GM12878 (cell line): ENCODE results near the gene NFE2L2. TPM values are rescaled to one million over a fixed set of nuclear protein-coding genes. Genes with fewer than 3 reads are reported as not detected.

Experiments used
- ATAC-seq: fragments of 200-7000 bp; cut with Tn5 transposase; 3 replicates; pipeline ENCODE4 v1.9.1; 2020; ENCODE audit warnings: mild to moderate bottlenecking, moderate library complexity
- BruUV-seq: library from RNA; stranded (reverse); fragments of 400-500 nt; replicated peaks from 2 replicates; lab custom pipeline; 2021; lab: Mats Ljungman, UMichigan
- CTCF ChIA-PET: fragments of 300-600 bp; sonication (Branson Sonifier 250); formaldehyde crosslinking; extraction: SDS; loops from one replicate; lab custom pipeline; 2021; ENCODE audit warnings: inconsistent platforms; lab: Yijun Ruan, JAX
- POLR2A ChIA-PET: fragments of 350-600 bp; formaldehyde crosslinking; extraction: SDS; loops from one replicate; lab custom pipeline; 2021; ENCODE audit warnings: inconsistent platforms; lab: Charles Lee
- RAD21 ChIA-PET: fragments of 300-600 bp; sonication (Branson Sonifier 250); formaldehyde crosslinking; loops from one replicate; lab custom pipeline; 2023; ENCODE audit warnings: antibody characterized with exemption; ENCODE audit not compliant: unreplicated experiment; lab: Charles Lee
- SMC1A ChIA-PET: fragments of 300-600 bp; sonication (Branson Sonifier 250); formaldehyde crosslinking; loops from one replicate; lab custom pipeline; 2023; ENCODE audit not compliant: unreplicated experiment, uncharacterized antibody; lab: Charles Lee
- DNase-seq: peaks from one replicate; pipeline ENCODE4 v3.0.0-alpha.2; 2011; ENCODE audit warnings: low read depth, low spot score
- FAIRE-seq: peaks from 3 replicates; lab custom pipeline; 2011; peaks lifted over from hg19 to GRCh38; lab: Jason Lieb, UNC
- H2AFZ ChIP-seq: 2 replicates; pipeline ENCODE4 v1.6.0; 2011; ENCODE audit warnings: low read depth, low read length, control low read depth; ENCODE audit not compliant: control insufficient read depth
- H3K27ac ChIP-seq: 2 replicates; pipeline ENCODE4 v1.5.1; 2011; ENCODE audit warnings: control low read depth; ENCODE audit not compliant: control insufficient read depth, insufficient read depth
- H3K27me3 ChIP-seq, 2 experiments: replicated peaks in 1 of 2; 2 replicates each; pipeline versions ENCODE4 v1.6.0 to v1.6.1; 2011; ENCODE audit warnings: low read length in 1 of 2; ENCODE audit not compliant: control insufficient read depth in 2 of 2, insufficient read depth in 2 of 2
- H3K36me3 ChIP-seq, 2 experiments: 2 replicates each; pipeline ENCODE4 v1.5.1; 2011; ENCODE audit warnings: low read length in 1 of 2; ENCODE audit not compliant: control insufficient read depth in 2 of 2, insufficient read depth in 2 of 2
- H3K4me1 ChIP-seq: 2 replicates; pipeline ENCODE4 v1.6.1; 2011; ENCODE audit warnings: mild to moderate bottlenecking, low read length, moderate library complexity, mixed read lengths; ENCODE audit not compliant: control insufficient read depth, insufficient read depth
- H3K4me2 ChIP-seq: 2 replicates; pipeline ENCODE4 v1.6.0; 2011; ENCODE audit warnings: control low read depth; ENCODE audit not compliant: control insufficient read depth, insufficient read depth
- H3K4me3 ChIP-seq: fragments of 200-600 bp; sonication (generic); 2 replicates; pipeline ENCODE4 v1.5.1; 2016
- H3K79me2 ChIP-seq: 2 replicates; pipeline ENCODE4 v1.6.0; 2011; ENCODE audit warnings: low read length; ENCODE audit not compliant: control insufficient read depth, insufficient read depth
- H3K9ac ChIP-seq: 2 replicates; pipeline ENCODE4 v1.8.0; 2011; ENCODE audit warnings: low read length, control low read depth, mixed read lengths; ENCODE audit not compliant: control insufficient read depth, insufficient read depth
- H3K9me3 ChIP-seq: replicated peaks from 3 replicates; pipeline ENCODE4 v1.5.1; 2011; ENCODE audit warnings: mild to moderate bottlenecking, low read length; ENCODE audit not compliant: control insufficient read depth, insufficient read depth
- H4K20me1 ChIP-seq: 2 replicates; pipeline ENCODE4 v1.6.0; 2011; ENCODE audit not compliant: control insufficient read depth, insufficient read depth
- ATF2 ChIP-seq: IDR thresholded peaks from 2 replicates; pipeline ENCODE4 v1.6.1; 2012; ENCODE audit warnings: low read length, inconsistent platforms
- ATF7 ChIP-seq: fragments of 450-650 bp; IDR thresholded peaks from 2 replicates; pipeline ENCODE4 v1.6.1; 2016; ENCODE audit warnings: low read depth, mild to moderate bottlenecking
- BMI1 ChIP-seq: fragments of 450-650 bp; IDR thresholded peaks from 2 replicates; pipeline ENCODE4 v1.6.1; 2016; ENCODE audit warnings: mild to moderate bottlenecking, moderate library complexity, borderline replicate concordance
- BRCA1 ChIP-seq: IDR thresholded peaks from 2 replicates; pipeline ENCODE4 v1.6.1; 2011; ENCODE audit warnings: low read depth, low read length, improper control_type of control experiment
- CBX5 ChIP-seq: sonication (generic); IDR thresholded peaks from 2 replicates; pipeline ENCODE4 v1.6.1; 2016; ENCODE audit warnings: low read depth, moderate library complexity, mild to moderate bottlenecking, inconsistent platforms
- HSF1 ChIP-seq: fragments of 150-350 bp; IDR thresholded peaks from 2 replicates; pipeline ENCODE4 v1.6.1; 2014; ENCODE audit warnings: mild to moderate bottlenecking, low read depth, low read length
- MYB ChIP-seq: fragments of 150-350 bp; IDR thresholded peaks from 2 replicates; pipeline ENCODE4 v1.6.1; 2014; ENCODE audit warnings: mild to moderate bottlenecking, low read depth, low read length, borderline replicate concordance
- NFXL1 ChIP-seq: fragments of 450-650 bp; IDR thresholded peaks from 2 replicates; pipeline ENCODE4 v1.6.1; 2017; ENCODE audit warnings: antibody characterized with exemption, mild to moderate bottlenecking, borderline replicate concordance
- NR2C1 ChIP-seq: fragments of 450-650 bp; IDR thresholded peaks from 2 replicates; pipeline ENCODE4 v1.6.1; 2017; ENCODE audit warnings: antibody characterized with exemption, mild to moderate bottlenecking, moderate library complexity
- NR2F1 ChIP-seq: fragments of 450-650 bp; conservative IDR thresholded peaks from 2 replicates; pipeline ENCODE4 v1.6.1; 2017; ENCODE audit warnings: mild to moderate bottlenecking
- NRF1 ChIP-seq: conservative IDR thresholded peaks from 2 replicates; pipeline ENCODE4 v1.6.1; 2011; ENCODE audit warnings: mild to moderate bottlenecking, low read depth, low read length, improper control_type of control experiment
- POU2F2 ChIP-seq: IDR thresholded peaks from 3 replicates; pipeline ENCODE4 v1.6.1; 2011; ENCODE audit warnings: low read depth, mild to moderate bottlenecking, low read length, borderline replicate concordance
- RCOR1 ChIP-seq: conservative IDR thresholded peaks from 2 replicates; pipeline ENCODE4 v1.6.1; 2012; ENCODE audit warnings: low read depth, low read length, improper control_type of control experiment
- SRF ChIP-seq, 2 experiments: IDR thresholded peaks; 2 replicates each; pipeline ENCODE4 v1.6.1; 2011; ENCODE audit warnings: low read depth in 2 of 2, low read length in 2 of 2, mild to moderate bottlenecking in 1 of 2, moderate library complexity in 1 of 2
- TAF1 ChIP-seq: IDR thresholded peaks from 2 replicates; pipeline ENCODE4 v1.6.1; 2011; ENCODE audit warnings: mild to moderate bottlenecking, low read depth, low read length, borderline replicate concordance
- TCF7 ChIP-seq: IDR thresholded peaks from 2 replicates; pipeline ENCODE4 v1.6.1; 2014; ENCODE audit warnings: antibody characterized with exemption, borderline replicate concordance
- ZZZ3 ChIP-seq: IDR thresholded peaks from 2 replicates; pipeline ENCODE4 v1.6.1; 2011; ENCODE audit warnings: low read depth; ENCODE audit not compliant: control insufficient read depth, insufficient read length
- WGBS: methylation state at CpG from one replicate; pipeline ENCODE4 v1.1.6; 2016; ENCODE audit warnings: low lambda C conversion rate; ENCODE audit not compliant: insufficient replicate concordance, insufficient coverage; ENCODE audit errors: missing lambda C conversion rate; 5-methylcytosine and 5-hydroxymethylcytosine counted together
- in situ Hi-C: fragments of 300-500 bp; cut with MboI; formaldehyde crosslinking; loops from 9 replicates; pipeline ENCODE4 v1.14.3; 2018; ENCODE audit warnings: mixed read lengths
- intact Hi-C: fragments of 100-400 bp; cut with micrococcal nuclease; formaldehyde crosslinking; loops from one replicate; pipeline ENCODE4 v1.14.2; 2022; ENCODE audit not compliant: unreplicated experiment
- polyA plus RNA-seq, 11 experiments: library from polyadenylated mRNA; depleted of rRNA in 4 of 11; unstranded in 6 of 11; stranded (reverse) in 5 of 11; fragments of >200 nt; fragmentation: Nextera tagmentation in 4 of 11; fragmentation: Illumina TruSeq in 1 of 11; extraction: Ambion mirVana in 4 of 11; extraction: Trizol in 1 of 11; gene quantifications; 1 replicate in 1 of 11; 2 replicates in 10 of 11; pipeline versions ENCODE4 v1.2.1 to v1.2.3, GENCODE V29; 2011 to 2016; ENCODE audit warnings: inconsistent platforms in 2 of 11, missing spikeins in 2 of 11, low read depth in 1 of 11
- total RNA-seq, 4 experiments: library from RNA; depleted of rRNA in 3 of 4; stranded (reverse); fragments of >200 nt in 3 of 4; fragmentation: Illumina TruSeq in 1 of 4; extraction: Trizol in 1 of 4; gene quantifications; 2 replicates each; pipeline versions ENCODE4 v1.2.1 to v1.2.3, GENCODE V29; 2013 to 2021
- TF ChIP-seq, protein P1 (sequence below): IDR thresholded peaks from 2 replicates; pipeline ENCODE4 v1.6.1; 2011; ENCODE audit warnings: low read depth, mild to moderate bottlenecking, low read length, moderate library complexity, borderline replicate concordance; ENCODE audit errors: extremely low read depth

The NFE2L2 gene
- total and polyA plus RNA-seq, 10 of the 15 experiments (the other 5 are each of a cell fraction or from before 2014, with no cell fraction given): 18.4 to 69.8 (median 37.1) TPM

DNA sequence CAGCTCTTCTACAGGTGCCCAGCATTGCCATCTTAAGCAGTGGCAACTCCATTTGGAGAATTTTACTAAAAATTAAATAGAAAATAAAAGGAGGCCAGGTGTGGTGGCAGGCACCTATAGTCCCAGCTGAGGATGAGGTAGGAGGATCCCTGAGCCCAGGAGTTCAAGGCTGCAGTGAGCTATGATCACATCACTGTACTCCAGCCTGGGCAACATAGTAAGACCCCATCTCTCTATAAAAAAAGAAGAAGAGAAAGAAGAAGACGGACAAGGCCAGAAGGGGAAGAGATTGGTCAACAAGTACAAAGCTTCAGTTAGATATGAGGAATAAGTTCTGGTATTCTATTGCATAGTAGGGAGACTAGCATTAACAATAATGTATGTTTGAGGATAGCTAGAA lies 73.6 kb downstream of the NFE2L2 start:
- no peak overlapping the region for H3K4me3 ChIP-seq
- no peaks in the 10 kb centered on the region for H3K27me3 ChIP-seq
- WGBS: 92% methylated on average over 1 of the region's 1 CpG
- ChIA-PET RAD21 (interaction anchor here (3.6 kb wide), 1 partner anchor 25 kb away, joined by 15 read pairs; no protein-coding TSS in a partner anchor), CTCF (interaction anchor here (1.1 to 2.6 kb wide), 4 partner anchors 14 to 105 kb away, joined by 3 to 9 read pairs (median 4); no protein-coding TSS in a partner anchor), POLR2A (no interaction called here), SMC1A (interaction anchor here (0.7 to 2.1 kb wide), 5 partner anchors 10 to 25 kb away, joined by 3 to 10 read pairs (median 3); no protein-coding TSS in a partner anchor)
- in situ Hi-C loops: no loop called here
- peaks cover 7% of the 10 kb centered on the region; the same call in 1 of the 2 replicates for H3K4me1 ChIP-seq
- ATAC-seq (no peak), FAIRE-seq (no peak), DNase-seq (no peak)
- no peak overlapping the region for H2AFZ ChIP-seq
- H3K79me2 ChIP-seq: no peaks in the 10 kb centered on the region
- H3K27ac ChIP-seq: no peak overlapping the region
- no TSS peak for BruUV-seq
- H3K4me2 ChIP-seq: no peak overlapping the region
- no peaks in the 10 kb centered on the region for H3K36me3 ChIP-seq
- no peaks in the 10 kb centered on the region for H3K9me3 ChIP-seq
- no peak overlapping the region for H3K9ac ChIP-seq
- intact Hi-C loops: no loop called here
- TF ChIP-seq TAF1 (no peak), BRCA1 (no peak), MYB (no peak), NRF1 (no peak), NR2F1 (no peak), ZZZ3 (no peak), POU2F2 (no peak), TCF7 (no peak), CBX5 (no peak), RCOR1 (no peak), ATF2 (no peak), HSF1 (no peak), BMI1 (no peak), SRF (IDR thresholded peaks at IDR 0.05; ENCODE audit: low read depth in 2 of 2, low read length in 2 of 2) (no peak), NR2C1 (no peak), ATF7 (no peak), NFXL1 (no peak)
- TF ChIP-seq, protein P1, sequence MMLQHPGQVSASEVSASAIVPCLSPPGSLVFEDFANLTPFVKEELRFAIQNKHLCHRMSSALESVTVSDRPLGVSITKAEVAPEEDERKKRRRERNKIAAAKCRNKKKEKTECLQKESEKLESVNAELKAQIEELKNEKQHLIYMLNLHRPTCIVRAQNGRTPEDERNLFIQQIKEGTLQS: no peak
- H4K20me1 ChIP-seq: no peaks in the 10 kb centered on the region
